Stimulated activated CD4-positive, alpha-beta T cell treated with anti-CD3 and anti-CD28 coated beads, Interleukin-12 subunit alpha, Interleukin-12 subunit beta, amount 100 ng/mL, for 24 hours (primary cell): ENCODE results near the gene MBOAT2.
"Not testable (repeated sequence)": the region's sequence is repeated elsewhere in the genome, so short reads cannot be mapped to it uniquely, and the experiment has no call there.

Experiments used
- DNase-seq, 2 experiments: peaks; one replicate each; pipeline ENCODE4 v3.0.0-alpha.2; 2020; ENCODE audit warnings: low read depth in 2 of 2

MBOAT2 gene

GRCh38 chr2:8993196-8993901 lies 10.1 kb downstream of the MBOAT2 start:
- no peak for DNase-seq

GRCh38 chr2:8992643-8993042 lies 10.8 kb downstream of the MBOAT2 start:
- no peak for DNase-seq

- DNase-seq, result no peak
Measured at GRCh38 chr2:8989536-8990079, 13.9 kb downstream of the MBOAT2 start.

GRCh38 chr2:8987410-8987809 lies 16.1 kb downstream of the MBOAT2 start:
- no peak for DNase-seq

- no peak for DNase-seq
Measured at GRCh38 chr2:8986327-8986976, 17.0 kb downstream of the MBOAT2 start.

GRCh38 chr2:8985561-8986326 lies 17.7 kb downstream of the MBOAT2 start:
- no peak for DNase-seq

- no peak for DNase-seq
Measured at GRCh38 chr2:8984855-8985254, 18.6 kb downstream of the MBOAT2 start.

- DNase-seq, result no peak
Measured at GRCh38 chr2:8984157-8984556, 19.3 kb downstream of the MBOAT2 start.

- no peak for DNase-seq
Measured at GRCh38 chr2:8983571-8983970, 19.9 kb downstream of the MBOAT2 start.

- no peak for DNase-seq
Measured at GRCh38 chr2:8981876-8982275, 21.6 kb downstream of the MBOAT2 start.

GRCh38 chr2:8980096-8980495 lies 23.4 kb downstream of the MBOAT2 start:
- no peak for DNase-seq

GRCh38 chr2:8977758-8978157 lies 25.7 kb downstream of the MBOAT2 start:
- no peak for DNase-seq

GRCh38 chr2:8976442-8977259 lies 26.8 kb downstream of the MBOAT2 start:
- no peak for DNase-seq

GRCh38 chr2:8974016-8974415 lies 29.5 kb downstream of the MBOAT2 start:
- no peak for DNase-seq

- not testable (repeated sequence) for DNase-seq
Measured at GRCh38 chr2:8973017-8973416, 30.5 kb downstream of the MBOAT2 start.

- DNase-seq, result not testable (repeated sequence)
Measured at GRCh38 chr2:8972535-8972934, 30.9 kb downstream of the MBOAT2 start.

- not testable (repeated sequence) for DNase-seq
Measured at GRCh38 chr2:8969348-8969747, 34.1 kb downstream of the MBOAT2 start.

GRCh38 chr2:8966123-8966908 lies 37.2 kb downstream of the MBOAT2 start:
- DNase-seq, result no peak

- DNase-seq, result no peak
Measured at GRCh38 chr2:8965216-8965969, 38.1 kb downstream of the MBOAT2 start.

- DNase-seq, result no peak
Measured at GRCh38 chr2:8962890-8963289, 40.6 kb downstream of the MBOAT2 start.
